GM18505 (cell line): ENCODE data around the gene ETNK2.

Experiments
- ATAC-seq: cut with Tn5 transposase; IDR thresholded peaks from one replicate; pipeline ENCODE4 v1.9.1; 2021; ENCODE audit not compliant: unreplicated experiment
- POLR2A ChIP-seq: IDR thresholded peaks from 4 replicates; pipeline ENCODE4 v1.6.1; 2011; ENCODE audit warnings: borderline replicate concordance; ENCODE audit not compliant: insufficient read depth, insufficient read length; ENCODE audit errors: extremely low read depth

Gene ETNK2, protein sequence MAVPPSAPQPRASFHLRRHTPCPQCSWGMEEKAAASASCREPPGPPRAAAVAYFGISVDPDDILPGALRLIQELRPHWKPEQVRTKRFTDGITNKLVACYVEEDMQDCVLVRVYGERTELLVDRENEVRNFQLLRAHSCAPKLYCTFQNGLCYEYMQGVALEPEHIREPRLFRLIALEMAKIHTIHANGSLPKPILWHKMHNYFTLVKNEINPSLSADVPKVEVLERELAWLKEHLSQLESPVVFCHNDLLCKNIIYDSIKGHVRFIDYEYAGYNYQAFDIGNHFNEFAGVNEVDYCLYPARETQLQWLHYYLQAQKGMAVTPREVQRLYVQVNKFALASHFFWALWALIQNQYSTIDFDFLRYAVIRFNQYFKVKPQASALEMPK

DNA sequence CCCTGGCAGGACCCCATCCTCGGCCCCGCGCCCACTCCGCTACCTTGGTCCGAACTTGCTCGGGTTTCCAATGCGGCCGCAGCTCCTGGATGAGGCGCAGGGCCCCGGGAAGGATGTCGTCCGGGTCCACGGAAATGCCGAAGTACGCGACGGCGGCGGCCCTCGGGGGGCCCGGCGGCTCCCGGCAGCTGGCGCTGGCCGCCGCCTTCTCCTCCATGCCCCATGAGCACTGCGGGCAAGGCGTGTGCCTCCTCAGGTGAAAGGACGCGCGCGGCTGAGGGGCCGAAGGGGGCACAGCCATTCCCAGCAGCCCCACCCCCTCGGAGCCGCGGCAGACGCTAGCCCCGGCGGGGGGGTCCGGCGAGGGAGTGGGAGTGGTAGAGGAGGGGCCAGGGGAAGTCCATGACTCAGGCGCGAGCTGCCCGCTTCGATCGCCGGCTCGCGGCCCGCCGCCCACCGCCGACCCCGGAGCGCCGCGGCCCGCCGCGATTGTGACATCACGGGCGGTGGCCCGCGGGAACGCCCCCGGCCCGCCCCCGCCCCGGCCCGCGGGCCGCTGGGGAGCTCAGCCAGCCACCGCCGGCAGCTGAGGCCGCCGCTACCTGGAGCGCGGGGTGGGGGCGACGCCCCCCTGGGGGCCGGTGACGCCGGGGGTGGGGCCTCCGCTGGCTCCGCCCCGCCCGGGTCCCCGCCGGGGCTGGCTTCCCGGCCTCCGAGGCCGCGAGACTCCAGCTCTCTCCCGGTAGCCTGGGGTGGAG is at the start of gene ETNK2:
ETNK2 (minus strand) TSS at position 493 of the 758 bp plus-strand sequence; CDS start at position 301, 192 bp downstream.
- TF ChIP-seq POLR2A = no peak
- no peak for ATAC-seq

DNA sequence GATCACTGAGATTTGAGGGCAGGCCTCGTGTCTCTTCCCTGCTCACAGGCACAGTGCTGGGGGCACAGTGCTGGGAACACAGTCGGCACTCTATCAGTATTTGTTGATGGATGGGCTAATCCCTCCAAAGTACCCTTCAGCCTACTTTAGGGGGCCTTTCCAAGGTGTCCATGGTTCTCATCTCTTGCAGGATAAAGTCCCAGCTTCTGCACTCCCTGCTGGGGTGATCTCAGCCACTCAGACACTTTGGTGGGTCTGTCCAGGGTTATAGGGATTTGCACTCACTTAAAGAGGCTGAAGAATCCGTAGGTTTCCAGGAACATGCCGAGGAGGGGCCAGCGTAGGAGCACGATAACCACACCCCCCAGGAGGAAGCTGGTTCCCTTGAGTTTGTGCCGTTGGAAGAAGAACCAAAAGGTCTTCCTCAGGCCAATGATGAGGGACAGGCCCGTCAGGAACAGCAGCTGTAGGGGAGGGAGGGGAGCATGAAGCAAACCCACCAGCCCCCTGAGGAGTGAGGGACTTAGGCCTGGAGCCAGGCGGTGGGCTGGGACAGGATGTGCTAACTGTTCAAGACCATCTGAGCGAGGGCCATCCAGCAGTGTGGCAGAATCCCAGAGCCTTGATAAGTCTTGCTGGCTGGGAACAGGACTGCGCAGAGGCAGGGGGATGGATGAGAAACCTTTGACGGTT is 49.6 kb upstream of the ETNK2 start:
- no peak for TF ChIP-seq POLR2A
- ATAC-seq = no peak

DNA sequence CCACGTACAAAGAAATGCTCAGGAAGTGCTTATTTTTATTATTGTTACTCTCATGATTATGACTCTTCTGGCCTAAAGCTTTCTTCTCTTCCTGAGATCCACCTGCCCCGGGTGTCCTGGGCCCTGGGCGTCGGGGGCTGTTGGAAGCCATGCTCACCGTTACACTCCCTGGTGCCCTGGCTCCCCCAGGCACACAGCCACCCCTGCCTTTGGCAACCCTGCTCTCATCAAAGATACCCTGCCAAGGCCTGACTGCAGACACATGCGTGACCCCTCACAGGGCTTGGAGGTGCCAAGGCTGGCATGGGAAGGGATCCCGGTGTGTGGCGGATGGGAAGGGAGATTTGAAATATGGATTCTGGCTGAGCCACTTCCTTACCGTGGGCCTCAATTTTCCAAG is 47.7 kb upstream of the ETNK2 start:
- no peak for ATAC-seq
- no peak for TF ChIP-seq POLR2A

DNA sequence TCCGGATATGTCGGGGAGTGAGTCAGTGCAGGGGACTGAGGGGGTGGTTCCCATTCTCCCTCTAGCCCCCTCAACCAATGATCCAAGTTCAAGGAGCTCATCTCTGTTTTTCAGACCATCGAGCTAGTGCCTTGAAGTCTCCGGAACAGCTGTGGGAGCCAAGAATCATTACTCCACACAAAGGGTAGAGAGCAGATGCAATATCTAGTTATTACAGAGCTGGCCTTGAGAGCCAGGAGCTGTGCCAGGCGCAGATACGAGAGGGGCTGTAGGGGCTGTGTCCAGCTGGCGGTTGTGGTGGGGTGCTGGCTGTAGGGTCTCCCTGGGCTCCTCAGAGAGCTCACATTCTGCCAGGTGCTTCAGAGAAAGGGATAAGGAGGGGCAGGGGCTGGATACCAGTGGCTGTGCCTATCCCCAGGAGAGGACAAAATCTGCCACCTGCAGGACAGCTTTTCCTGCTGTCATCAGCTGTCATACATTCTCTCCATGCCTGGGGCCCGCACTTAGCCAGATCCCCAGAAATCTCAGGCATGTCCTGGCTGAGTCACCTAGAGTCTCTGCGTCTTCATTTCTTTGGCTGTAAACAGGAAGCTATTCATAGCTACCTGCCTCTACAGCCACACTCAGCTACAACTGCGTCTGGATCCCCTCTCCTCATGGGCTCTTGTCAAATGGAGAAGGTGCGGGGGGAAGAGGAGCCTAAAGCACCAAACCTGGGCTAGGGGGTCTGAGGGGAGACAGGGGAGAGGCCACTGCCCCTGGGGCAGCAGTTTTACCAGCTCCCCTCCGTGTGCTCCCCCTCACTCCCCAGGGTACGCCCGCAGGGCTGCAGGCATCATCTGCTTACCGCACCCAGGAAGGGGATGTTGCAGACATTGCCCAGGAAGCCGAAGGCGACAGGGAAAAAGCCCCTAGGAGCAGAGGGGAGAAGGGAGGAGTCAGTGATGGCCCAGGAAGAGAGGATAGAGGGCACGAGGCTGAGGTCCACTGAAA is 46.8 kb upstream of the ETNK2 start:
- no peak for ATAC-seq
- TF ChIP-seq POLR2A = no peak

DNA sequence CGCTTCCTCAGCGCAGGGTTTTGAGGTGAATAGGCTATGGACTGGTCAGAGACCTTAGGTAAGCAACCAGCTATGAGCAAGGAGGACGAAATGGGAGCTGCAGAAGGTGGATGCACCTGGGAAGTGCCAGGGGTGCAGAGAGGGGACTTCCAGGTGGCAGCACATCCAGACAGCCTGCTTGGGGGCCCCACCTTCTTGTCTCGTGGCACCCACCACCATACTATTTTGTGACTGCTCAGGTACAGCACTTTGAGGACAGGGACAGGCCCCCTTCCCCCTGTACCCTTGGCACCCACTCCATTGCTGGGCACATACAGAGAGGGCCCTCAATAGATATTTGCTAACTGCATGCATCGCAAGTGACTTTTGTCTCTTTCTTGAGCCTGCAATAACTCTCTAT is 45.2 kb upstream of the ETNK2 start:
- ATAC-seq = no peak
- TF ChIP-seq POLR2A = no peak

DNA sequence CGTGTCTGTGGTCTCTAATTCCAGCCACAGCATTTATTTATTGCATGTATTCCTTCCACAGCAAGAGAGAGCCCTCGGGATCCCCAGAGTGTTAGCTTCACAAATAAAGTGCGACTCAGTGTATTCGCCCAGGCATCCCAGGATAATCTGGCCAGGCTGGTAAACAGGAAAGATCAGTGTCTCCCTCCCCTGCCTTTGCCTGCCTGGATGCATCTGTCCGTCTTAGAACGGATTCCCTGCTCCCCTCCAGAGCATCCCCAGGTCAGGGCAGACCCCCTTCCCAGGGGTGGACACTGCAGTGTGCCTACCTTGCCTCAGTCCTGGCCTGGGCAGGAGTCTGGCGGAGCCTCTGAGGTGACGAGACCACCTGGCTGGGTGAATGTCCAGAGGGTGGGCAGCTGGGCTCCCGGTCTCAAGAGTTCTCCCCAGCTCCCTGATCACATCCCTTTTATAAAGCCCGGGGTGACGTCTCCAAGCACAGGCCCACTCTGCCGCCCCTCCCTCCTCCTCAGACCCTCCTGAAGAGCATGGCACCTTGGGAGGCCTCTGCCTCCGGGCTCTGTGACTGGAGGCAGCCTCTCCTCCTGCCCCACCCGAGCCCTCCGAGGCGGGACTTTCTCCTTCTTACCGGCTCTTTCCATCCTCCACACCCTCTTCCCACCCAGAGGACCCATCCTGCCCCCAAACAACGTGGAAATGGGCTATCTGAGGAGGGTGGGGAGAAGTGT is 44.4 kb upstream of the ETNK2 start, which contains the start of gene KISS1:
KISS1 (minus strand) TSS at position 424 of the 728 bp plus-strand sequence. CDS start 3,615 bp downstream, outside the sequence.
- no peak for ATAC-seq
- no peak for TF ChIP-seq POLR2A

DNA sequence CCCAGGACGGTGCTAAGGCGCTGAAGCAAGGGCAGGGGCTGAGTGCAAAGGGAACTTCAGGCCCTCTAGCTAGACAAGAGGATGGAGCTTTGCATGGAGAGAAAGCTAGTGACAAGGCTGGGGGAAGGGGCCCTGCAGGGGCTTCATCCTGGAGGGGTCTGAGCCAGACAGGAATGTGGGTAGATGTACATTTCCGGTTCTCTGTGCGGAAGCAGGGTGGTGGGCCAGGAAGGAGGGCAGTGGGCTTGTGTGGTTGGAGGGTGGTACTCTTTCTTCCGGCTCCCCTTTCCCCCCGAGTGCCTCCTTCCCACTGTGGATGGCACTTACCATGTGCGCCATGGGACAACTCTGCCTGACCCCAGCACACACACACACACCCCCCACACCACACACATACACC is 42.9 kb upstream of the ETNK2 start:
- no peak for TF ChIP-seq POLR2A
- no peak for ATAC-seq

DNA sequence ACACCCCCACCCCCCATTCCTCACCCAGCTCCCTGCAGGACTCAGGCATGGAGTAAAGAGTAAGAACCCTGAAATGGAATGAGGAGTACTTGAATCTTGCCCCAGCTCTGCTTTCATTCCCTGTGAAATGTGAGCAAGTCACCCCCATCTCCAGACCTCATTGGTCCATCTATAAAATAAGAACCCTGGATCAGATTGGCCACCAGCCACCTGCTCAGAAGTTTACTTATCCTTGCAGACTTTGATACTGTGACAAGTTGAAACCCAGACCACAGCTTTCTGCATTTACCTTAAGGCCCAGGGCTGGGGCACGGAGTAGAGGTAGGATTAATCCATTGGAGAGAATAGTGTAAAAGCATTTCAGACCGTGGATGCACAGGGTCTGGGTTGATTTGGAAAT is 42.2 kb upstream of the ETNK2 start:
- ATAC-seq = no peak
- no peak for TF ChIP-seq POLR2A

DNA sequence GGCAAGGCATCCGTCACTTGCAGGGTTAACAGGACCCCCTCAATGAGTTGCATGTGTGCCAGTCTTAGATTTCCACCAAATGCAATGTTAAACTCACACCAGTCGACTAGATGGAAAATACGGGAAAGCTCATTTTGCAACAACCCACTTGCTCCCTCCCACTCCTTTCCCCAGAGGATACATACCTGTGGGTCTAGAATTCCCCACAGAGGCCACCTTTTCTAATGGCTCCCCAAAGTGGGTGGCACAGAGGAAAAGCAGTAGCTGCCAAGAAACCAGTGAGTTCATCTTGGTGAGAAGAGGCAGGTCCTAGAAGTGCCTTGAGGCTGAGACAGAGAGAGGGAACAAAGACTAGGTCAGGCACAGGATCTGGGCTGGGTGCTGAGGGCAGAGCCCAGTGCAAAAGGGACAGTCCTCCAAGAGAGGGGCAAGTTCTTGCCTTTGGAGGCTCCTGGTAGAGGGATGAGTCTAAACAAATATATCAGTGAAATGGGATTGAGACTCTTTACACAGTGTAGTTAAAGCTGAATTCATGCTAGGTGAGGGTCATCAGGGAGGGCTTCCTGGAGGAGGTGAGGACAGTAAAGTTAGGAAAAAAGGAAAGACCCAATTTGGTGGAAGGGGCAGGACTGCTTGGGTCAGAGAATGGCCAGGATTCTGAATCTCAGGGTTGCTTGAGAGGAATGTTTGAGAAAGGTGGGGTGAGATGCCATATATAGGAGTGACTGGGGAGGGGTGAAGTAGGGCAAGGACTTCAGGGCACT is 40.9 kb upstream of the ETNK2 start:
- TF ChIP-seq POLR2A = no peak
- ATAC-seq = no peak

DNA sequence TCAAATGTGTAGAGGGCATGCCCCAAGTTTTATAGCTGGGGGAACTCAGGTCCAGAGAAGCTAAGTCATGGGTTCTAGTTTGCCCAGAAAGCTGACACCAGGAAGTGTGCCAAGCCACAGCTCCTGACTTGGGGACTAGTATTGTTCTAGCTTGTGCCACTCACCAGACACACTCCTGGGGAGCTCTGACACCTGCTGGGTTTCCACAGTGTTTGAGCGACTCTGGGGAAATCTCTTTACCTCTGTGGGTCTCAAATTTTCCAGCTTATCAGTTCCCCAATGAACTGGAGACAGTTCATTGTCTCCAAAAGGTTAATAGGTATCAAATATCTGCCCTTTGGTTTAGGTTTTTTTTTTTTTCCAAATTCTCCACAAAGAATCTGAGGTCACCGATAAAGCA is 40.2 kb upstream of the ETNK2 start:
- ATAC-seq = no peak
- no peak for TF ChIP-seq POLR2A

DNA sequence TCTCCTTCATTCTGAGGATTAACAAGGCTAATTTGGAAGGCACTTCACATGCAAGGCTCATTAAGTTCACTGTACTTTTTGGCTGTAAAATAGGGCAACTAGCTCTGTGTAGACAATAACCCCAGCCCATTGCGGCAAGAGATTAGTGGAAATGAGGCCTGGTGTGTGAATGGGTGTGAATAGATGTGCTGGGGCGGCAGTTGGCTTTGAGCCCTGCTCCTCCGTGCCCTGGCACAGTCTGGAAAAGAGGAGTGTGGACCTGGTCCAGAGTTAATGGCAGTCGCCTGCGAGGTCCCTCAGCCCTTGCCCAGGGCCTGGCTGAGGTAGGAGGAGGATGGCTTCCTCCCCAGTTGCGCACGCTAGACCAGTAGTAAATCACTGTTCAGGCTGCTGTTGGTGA is 39.6 kb upstream of the ETNK2 start:
- ATAC-seq = no peak
- no peak for TF ChIP-seq POLR2A

DNA sequence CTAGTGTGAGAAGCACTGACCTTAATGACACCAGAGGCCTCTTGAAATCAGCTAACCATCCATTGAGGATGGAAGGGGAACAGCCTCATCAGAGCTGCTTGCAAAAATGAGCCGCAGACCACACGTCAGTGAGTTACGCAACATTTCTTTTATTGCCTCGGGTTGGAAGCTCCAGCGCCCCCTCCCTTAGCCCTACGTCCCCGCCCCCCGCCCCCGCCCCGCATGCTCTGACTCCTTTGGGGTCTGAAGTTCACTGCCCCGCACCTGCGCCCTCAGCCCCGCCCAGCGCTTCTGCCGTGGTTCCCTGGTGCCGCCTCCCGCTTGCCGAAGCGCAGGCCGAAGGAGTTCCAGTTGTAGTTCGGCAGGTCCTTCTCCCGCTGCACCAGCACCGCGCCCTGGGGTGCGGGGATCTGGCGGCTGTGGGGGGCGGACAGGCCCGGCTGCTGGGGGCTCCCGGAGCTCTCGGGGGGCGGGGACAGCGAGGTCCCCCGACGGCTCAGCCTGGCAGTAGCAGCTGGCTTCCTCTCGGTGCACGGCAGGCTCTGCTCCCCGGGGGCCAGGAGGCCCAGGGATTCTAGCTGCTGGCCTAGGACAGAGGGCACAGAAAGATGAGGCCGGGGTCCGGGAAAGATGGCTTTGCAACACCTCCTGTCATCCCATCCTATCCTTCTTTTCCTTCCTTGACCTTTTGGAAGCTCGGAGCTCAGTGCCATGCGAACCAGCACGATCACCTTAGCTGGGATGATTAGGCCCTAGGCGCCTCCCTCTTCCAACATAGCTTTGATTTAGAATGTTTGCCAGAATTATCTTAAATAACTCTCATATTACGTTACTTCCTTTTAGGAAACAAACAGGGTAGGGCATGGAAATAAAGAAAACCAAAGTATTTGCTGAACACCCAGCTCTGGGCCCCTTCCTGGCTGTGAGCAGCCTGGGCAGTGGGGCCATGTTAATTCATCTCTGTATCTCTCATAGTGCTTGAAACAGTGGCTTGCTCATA is 38.7 kb upstream of the ETNK2 start:
- TF ChIP-seq POLR2A = no peak
- ATAC-seq = no peak
